GM12801 (cell line): ENCODE data around the gene PRM3.

ENCODE experiments used
- TF ChIP-seq, protein P1 (sequence below): IDR thresholded peaks from one replicate; pipeline ENCODE4 v1.5.1; 2011; ENCODE audit warnings: control low read depth; ENCODE audit not compliant: insufficient read length; ENCODE audit errors: extremely low read depth

The PRM3 gene, protein sequence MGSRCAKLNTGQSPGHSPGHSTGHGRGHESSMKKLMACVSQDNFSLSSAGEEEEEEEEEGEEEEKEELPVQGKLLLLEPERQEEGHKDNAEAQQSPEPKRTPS

DNA sequence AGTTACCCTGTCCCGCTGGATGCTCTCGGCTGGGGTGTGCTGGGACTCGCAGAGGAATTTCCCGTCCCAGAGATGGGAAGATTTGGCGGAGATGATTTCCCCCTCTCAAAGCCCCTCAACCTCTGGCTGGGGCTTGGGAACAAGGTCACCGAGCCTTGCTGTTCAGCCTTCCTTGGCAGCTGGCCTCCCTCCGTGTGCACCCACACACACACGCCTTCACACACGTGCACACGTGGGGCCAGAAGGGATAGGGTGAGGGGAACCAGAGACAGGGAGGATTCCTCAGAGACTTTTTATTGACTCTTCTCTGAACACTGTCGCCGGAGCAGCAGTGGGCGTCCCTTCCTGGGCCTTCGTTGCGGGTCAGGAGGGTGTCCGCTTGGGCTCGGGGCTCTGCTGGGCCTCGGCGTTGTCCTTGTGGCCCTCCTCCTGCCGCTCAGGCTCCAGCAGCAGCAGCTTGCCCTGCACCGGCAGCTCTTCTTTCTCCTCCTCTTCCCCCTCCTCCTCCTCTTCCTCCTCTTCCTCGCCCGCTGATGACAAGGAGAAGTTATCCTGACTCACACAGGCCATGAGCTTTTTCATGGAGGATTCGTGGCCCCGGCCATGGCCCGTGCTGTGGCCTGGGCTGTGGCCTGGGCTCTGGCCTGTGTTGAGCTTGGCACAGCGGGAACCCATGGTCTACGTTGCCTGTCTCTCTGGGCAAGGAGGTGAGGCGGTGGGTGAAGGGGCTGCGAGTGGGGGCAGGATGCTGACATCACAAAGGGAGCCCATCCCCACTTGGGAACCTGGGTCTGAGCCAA is at the start of gene PRM3:
TSS of gene PRM3 (minus strand) at position 709 of the 800 bp plus-strand sequence. CDS start at position 675, 34 bp downstream.
- TF ChIP-seq, protein P1, sequence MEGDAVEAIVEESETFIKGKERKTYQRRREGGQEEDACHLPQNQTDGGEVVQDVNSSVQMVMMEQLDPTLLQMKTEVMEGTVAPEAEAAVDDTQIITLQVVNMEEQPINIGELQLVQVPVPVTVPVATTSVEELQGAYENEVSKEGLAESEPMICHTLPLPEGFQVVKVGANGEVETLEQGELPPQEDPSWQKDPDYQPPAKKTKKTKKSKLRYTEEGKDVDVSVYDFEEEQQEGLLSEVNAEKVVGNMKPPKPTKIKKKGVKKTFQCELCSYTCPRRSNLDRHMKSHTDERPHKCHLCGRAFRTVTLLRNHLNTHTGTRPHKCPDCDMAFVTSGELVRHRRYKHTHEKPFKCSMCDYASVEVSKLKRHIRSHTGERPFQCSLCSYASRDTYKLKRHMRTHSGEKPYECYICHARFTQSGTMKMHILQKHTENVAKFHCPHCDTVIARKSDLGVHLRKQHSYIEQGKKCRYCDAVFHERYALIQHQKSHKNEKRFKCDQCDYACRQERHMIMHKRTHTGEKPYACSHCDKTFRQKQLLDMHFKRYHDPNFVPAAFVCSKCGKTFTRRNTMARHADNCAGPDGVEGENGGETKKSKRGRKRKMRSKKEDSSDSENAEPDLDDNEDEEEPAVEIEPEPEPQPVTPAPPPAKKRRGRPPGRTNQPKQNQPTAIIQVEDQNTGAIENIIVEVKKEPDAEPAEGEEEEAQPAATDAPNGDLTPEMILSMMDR = no peak

DNA sequence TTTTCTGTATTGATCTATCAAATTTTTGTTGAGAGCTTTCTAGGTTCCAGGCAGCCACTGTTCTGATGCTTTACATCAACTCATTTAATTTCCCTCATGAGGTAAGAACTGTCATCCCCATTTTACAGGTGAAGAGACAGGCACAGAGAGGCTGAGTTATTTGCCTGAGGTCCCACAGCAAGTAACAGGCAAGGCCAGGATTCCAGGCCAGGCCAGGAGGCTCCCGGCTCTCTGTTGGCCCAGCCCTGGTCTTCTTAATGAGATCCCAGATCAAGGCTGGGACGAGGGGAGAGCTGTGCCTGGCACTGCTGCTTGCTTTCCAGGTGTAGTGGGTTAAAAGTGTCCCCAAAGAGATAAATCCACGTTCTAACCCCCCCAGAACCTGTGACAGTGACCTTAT is 49.4 kb upstream of the PRM3 start:
- TF ChIP-seq, protein P1 = no peak

DNA sequence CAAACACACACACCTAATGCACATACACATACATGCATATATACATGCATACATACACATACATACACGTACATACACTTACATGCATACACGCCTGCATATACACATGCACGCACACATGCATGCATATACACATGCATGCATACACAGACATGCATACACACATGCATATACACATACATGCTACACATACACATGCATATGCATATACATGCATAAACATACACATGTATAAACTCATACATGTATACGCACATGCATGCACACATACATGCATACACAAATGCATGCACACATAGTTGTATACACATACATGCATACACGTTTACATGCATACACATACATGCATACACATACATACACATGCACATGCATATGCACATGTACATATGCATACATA is 48.2 kb upstream of the PRM3 start:
- TF ChIP-seq, protein P1 = no peak

DNA sequence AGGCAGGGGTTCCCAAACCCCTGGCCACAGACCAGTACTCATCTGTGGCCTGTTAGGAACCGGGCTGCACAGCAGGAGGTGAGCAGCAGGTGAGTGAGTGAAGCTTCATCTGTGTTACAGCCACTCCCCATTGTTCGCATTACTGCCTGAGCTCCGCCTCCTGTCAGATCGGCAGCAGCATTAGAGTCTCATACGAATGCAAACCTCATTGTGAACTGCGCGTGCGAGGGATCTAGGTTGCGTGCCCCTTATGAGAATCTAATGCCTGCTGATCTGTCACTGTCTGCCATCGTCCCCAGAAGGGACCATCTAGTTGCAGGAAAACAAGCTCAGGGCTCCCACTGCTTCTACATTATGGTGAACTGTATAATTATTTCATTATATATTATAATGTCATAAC is 46.7 kb upstream of the PRM3 start:
- TF ChIP-seq, protein P1 = no peak

DNA sequence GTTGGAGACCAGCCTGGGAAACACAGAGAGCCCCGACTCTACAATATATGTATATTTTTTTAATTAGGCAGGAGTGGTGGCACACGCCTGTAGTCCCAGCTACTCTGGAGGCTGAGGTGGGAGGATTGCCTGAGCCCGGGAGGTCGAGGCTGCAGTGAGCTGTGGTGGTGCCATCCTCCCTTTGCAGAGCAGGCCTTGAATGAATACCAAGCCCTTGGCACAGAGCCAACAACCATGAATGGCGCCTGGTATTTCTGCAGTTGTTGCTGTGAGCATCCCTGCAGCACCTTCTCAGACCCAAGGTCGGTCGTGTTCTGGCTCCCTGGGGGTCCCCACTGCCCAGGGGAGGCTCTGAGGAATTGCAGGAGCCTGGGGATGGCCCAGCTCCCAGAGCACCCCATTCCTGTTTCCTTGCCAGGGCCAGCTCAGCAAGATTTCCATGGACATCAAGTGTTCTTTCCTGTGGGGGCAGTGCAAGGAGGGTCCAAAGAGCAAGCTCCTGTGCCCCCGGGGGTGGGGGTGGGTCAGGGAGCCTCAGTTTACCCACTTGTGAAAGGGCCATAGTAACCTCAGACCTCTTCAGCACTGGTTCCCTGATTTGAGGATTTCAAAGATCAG is 46.2 kb upstream of the PRM3 start:
- TF ChIP-seq, protein P1 = no peak

DNA sequence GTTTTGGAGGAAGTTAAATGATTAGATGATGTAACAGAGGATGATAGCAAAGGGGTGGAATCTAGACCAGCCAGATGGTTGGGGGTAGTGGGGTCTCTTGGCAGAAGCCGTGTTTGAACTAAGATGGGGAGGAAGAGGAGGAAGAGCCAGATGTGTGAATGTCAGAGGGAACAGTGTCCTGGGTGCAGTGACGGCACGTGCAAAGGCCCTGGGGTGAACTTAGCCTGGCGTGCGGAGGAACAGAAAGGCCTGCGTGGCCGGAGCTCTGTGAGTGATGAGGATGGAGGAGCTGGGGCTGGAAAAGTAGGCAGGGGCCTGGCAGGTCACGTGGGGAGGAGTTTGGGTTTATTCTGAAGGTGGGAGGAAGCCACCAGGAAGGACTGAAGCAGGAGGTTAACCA is 45.4 kb upstream of the PRM3 start:
- TF ChIP-seq, protein P1 = no peak

DNA sequence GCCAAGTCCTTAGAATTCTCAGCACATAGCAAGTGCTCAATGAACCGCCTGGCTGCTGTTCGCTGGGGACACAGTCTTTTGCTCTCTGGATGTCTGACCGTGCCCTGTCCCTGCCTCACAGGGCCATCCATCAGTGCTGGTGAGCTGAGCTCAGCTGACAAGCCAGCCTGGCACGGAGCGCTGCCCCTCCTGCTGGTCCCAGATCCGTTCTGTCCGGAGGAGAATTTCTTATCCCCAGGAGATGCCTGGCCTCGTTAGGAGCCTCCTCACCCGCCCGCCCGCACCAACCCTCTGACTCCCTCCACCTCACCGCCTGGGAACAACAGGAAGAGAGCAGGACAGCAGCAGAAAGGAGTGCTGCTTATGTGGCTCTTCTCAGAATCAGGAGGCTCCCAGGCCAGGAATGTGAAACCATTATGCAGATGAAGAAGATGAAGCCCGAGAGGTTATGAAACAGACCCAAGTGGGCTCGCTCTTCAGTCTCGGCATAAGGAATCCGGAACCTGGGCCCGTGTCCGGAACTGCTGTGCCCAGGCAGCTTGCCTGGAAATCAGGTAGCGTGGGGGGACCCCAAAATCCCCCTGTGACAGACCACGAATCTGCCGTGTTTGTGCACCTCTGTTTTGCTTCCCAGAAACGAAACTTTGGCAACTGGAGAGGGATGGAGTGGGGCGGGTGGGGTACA is 43.0 kb upstream of the PRM3 start:
- TF ChIP-seq, protein P1 = no peak
